Coronary artery (tissue), 2 donors: Measurements from ENCODE around the gene TNRC18.
A peak's percentile ranks its signal among the peaks of the same experiment; 100 is the strongest.

Source experiments
- DNase-seq: peaks from one replicate; pipeline ENCODE4 v3.0.0-alpha.2; 2017; ENCODE audit warnings: low spot score
- H3K27ac ChIP-seq, 2 donors: fragments of 200-600 bp; sonication (generic); one replicate each; pipeline ENCODE4 v1.5.1; 2016 to 2019
- H3K4me3 ChIP-seq: fragments of 200-600 bp; sonication (generic); 2 replicates; pipeline ENCODE4 v1.5.1; 2016; ENCODE audit warnings: mild to moderate bottlenecking, moderate library complexity
- TF ChIP-seq, protein P1 (sequence below): fragments of 200-600 bp; sonication (generic); IDR thresholded peaks from one replicate; pipeline ENCODE4 v1.5.1; 2019; ENCODE audit warnings: antibody characterized with exemption

Gene TNRC18

DNA sequence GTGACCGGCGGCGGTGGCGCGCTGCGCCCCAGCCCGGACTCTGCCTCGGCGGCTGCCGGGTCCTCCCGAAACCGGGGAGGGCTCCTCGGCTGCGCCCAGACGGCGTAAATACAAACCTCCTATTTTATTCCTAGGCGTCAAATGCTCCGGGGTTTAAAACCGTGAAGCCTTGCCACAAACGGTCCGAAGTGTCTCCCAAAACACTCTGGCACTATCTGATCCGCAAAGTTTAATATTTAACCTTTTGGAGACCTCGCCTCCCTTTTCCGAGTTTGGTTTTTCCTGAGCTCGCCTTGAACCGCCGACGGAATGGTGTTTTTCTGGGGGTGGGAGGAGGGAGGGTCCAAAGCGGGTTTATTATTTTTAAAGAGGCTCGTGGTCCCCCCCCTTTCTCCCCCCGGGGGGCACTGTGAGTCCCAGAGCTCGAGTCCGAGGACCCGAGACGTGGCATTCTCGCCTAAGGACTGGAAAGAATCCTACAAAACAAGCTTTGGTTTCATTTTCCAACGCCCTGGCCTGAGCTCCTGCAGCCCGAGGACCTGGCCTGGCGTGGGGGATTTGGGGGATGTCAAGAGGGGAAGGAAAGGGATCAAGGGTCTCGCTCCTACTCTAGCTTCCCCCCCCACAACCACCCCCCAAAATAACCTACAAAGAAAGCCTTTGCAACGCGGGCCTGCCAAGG, 1.8 kb downstream of the TNRC18 start:
- Histone ChIP-seq H3K4me3 (peak overlapping the region; percentile 96), H3K27ac (peak overlapping the region; percentile 97 to 100)
- TF ChIP-seq, protein P1, sequence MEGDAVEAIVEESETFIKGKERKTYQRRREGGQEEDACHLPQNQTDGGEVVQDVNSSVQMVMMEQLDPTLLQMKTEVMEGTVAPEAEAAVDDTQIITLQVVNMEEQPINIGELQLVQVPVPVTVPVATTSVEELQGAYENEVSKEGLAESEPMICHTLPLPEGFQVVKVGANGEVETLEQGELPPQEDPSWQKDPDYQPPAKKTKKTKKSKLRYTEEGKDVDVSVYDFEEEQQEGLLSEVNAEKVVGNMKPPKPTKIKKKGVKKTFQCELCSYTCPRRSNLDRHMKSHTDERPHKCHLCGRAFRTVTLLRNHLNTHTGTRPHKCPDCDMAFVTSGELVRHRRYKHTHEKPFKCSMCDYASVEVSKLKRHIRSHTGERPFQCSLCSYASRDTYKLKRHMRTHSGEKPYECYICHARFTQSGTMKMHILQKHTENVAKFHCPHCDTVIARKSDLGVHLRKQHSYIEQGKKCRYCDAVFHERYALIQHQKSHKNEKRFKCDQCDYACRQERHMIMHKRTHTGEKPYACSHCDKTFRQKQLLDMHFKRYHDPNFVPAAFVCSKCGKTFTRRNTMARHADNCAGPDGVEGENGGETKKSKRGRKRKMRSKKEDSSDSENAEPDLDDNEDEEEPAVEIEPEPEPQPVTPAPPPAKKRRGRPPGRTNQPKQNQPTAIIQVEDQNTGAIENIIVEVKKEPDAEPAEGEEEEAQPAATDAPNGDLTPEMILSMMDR, result no peak
- DNase-seq, result peak; percentile 83

DNA sequence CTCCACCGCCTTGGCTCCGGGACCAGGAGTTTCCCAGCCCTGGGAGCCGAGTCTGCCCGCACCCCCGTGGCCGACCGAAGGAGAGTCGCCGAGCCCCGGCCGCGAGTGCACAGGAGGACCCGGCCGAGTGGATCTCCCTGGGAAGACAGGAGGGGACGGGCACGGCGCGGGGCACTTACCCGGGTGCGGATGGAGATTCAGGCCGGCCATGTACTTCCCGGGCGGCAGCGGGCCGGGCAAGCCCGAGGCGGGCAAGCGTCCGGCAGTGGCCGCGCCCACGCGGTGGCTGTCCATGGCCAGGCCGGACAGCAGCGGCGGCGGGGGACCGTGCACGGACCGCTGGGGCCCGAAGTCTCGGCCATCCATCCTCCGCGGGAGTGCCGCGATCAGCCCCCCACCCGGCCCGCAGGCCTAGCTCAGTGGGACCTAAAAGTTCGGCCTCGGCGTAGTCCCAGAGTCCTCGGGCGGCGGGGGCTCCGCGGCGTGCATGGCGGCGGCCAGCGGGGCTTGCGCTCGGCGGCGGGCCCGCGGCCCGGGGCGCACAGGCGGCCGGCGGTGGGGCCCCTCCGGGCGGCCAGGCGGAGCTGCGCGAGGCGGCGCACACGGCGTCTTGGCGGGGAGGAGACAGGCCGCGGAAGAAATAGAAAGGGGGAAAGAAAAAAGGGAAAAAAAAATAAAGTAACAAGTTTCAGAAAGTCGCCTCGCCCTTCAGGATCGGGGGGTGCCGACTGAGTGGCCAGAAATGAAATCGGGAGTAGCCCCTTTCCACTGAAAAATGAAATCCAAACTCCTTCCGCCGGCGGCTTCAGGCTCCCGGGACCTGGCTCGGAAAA, 2.5 kb downstream of the TNRC18 start:
- peak overlapping the region; percentile 96 for H3K4me3 ChIP-seq
- no peak for DNase-seq
- TF ChIP-seq, protein P1, result no peak
- peak overlapping the region; percentile 97 to 100 for H3K27ac ChIP-seq

DNA sequence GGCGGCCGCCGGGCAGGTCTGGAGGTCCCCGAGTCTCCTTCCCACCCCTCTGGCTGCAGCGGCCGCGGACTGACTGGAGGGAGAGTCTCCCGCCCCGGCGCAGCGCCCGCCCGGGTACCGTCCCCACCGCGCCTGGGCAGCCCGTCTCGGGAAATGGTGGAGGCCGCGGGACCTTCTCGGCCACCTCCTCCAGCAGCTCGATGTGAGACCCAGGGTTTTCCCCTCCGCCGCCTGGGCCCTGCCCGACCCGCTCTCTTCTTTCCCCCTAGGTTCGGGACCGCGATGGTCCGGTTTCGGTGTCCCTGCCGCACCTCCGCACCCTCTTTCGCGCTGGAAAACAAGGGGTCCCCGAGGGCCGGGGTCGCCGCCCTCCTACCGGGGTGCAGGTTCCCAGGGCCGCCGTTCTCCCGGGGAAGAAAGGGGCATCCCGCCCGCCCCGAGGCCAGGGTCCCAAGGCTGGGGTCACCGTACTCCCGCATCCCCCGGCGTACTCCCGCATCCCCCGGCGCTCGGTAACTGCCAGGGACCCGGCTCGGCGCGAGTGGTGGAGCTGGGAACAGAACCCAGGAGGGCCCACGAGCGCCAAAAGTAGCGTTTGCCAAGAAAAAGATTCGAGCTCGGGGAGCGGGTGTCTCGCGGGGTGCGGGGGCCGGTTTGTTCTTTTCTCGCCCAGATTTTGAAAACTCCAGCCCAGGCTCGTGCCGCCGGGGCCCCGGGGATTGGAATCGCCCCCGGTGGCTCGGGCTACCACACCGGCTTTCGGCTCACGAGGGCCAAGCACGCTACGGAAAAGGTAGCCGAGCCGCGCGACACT, 3.4 kb downstream of the TNRC18 start:
- Histone ChIP-seq H3K27ac (peak overlapping the region; percentile 97 to 100), H3K4me3 (peak overlapping the region; percentile 96)
- DNase-seq, result no peak
- TF ChIP-seq, protein P1, result no peak

DNA sequence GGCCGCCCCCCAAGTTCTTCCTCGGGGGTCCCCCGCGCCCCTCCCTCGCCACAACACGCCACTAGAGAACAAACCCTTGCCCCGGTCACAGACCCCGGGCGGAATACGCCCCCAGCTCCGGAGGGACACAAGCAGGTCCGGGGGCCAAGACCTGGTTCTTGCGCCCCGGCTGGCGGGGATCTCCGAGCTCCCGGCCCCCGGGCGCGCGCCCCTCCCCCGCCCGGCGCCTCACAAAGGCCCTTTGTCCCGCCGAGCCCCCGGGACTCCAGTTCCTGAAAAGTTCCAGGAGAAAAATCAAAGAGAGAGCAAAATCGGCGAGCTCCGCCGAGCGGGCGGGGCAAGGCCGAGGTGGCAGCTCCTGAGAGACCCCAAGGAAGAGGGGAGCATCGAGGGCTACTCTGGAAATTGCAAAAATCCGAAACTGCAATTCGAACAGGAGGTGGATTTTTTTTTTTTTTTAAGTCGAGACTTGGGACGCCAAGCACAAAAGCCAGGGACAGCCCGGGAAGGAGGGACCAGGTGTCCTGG, 4.0 kb downstream of the TNRC18 start:
- TF ChIP-seq, protein P1, result no peak
- H3K27ac ChIP-seq, result peak overlapping the region; percentile 97 to 100
- peak; percentile 76 for DNase-seq
- peak overlapping the region; percentile 96 for H3K4me3 ChIP-seq

DNA sequence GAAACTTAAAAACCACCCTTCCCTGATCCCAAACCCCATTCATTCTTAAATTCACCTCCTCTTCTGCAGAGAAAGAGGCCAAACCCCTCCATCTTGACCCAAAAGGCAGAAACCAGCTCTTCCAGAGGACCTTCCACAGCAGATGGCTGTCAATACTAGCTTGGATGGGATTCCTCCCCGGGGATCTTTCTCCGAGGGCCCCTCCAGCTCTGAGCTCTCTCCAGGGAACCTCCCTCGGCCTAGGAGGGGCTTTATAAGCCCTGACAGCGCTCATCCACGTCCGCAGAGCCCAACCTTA, 5.4 kb downstream of the TNRC18 start:
- TF ChIP-seq, protein P1, result no peak
- Histone ChIP-seq H3K27ac (peak overlapping the region; percentile 97 to 100), H3K4me3 (peak overlapping the region; percentile 96)
- DNase-seq, result peak; percentile 82

DNA sequence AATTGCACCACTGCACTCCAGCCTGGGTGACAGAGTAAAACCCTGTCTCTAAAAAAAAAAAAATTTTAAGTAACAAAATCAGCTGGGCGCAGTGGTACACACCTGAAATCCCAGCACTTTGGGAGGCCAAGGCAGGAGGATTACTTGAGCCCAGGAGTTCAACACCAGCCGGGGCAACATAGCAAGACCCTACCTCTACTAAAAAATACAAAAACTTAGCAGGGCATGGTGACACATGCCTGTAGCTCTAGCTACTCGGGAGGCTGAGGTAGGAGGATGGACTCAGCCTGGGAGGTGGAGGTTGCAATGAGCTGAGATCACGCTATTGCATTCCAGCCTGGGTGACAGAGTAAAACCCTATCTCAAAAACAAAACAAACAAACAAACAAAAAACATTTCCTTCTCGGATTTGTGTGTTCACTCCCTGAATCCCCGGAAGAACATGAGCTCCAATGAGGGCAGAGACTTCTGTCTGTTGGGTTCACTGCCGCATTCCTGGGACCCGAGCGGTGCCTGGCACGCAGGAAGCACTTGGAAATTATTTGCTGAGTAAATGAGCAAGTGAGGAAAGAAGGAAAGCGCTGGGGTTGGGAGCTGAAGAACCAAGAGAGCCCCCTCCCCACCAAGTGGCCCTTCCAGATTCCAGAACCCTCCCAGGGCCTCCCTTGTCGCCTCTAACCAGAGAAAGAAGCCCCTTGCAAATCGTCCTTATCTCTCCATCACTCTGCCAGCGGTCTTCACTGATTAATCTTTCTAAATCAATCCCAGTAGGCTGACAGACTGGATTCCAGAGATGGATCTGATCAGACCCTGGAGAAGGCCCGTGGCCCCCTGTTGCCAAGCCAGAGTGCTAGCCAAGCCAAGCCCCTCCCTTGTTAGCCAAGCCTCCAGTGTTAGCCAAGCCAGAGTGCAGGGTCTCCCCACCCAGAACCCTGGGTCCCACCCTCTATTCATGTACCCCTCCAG, 6.2 kb downstream of the TNRC18 start:
- peak overlapping the region; percentile 96 for H3K4me3 ChIP-seq
- TF ChIP-seq, protein P1, result no peak
- no peak for DNase-seq
- H3K27ac ChIP-seq, result peak overlapping the region; percentile 97 to 100
